HG02571 (cell line): ENCODE results near the gene ATP5F1A.
"Not testable (repeated sequence)": the region's sequence is repeated elsewhere in the genome, so short reads cannot be mapped to it uniquely, and the experiment has no call there.

Source experiments
- ATAC-seq: cut with Tn5 transposase; IDR thresholded peaks from one replicate; pipeline ENCODE4 v1.9.1; 2021; ENCODE audit warnings: mild to moderate bottlenecking, moderate library complexity; ENCODE audit not compliant: unreplicated experiment

ATP5F1A gene

GRCh38 chr18:46048641-46049040 lies 49.5 kb downstream of the ATP5F1A start:
- ATAC-seq, result no peak

- not testable (repeated sequence) for ATAC-seq
These were observed 50.7 kb downstream of the ATP5F1A start for GRCh38 chr18:46047369-46047768.

- ATAC-seq, result no peak
These were observed 51.4 kb downstream of the ATP5F1A start for GRCh38 chr18:46046688-46047087.

- ATAC-seq, result no peak
These were observed 52.0 kb downstream of the ATP5F1A start for GRCh38 chr18:46046126-46046525.

GRCh38 chr18:46042571-46043123 lies 55.4 kb downstream of the ATP5F1A start:
- no peak for ATAC-seq

- ATAC-seq, result no peak
These were observed 57.4 kb downstream of the ATP5F1A start for GRCh38 chr18:46040747-46041104.

- no peak for ATAC-seq
These were observed 57.9 kb downstream of the ATP5F1A start for GRCh38 chr18:46040033-46040746.

GRCh38 chr18:46037512-46038305 lies 60.4 kb downstream of the ATP5F1A start:
- no peak for ATAC-seq

- no peak for ATAC-seq
These were observed 62.1 kb downstream of the ATP5F1A start for GRCh38 chr18:46035696-46036680.

- ATAC-seq, result no peak
These were observed 63.9 kb downstream of the ATP5F1A start for GRCh38 chr18:46034230-46034629.

GRCh38 chr18:46031741-46032140 lies 66.4 kb downstream of the ATP5F1A start:
- ATAC-seq, result no peak
